Kidney epithelial cell (primary cell): ENCODE data around the gene ING2. TPM values are rescaled to one million over a fixed set of nuclear protein-coding genes. Genes with fewer than 3 reads are reported as not detected.
"Not testable (repeated sequence)": the region's sequence is repeated elsewhere in the genome, so short reads cannot be mapped to it uniquely, and the experiment has no call there.

ENCODE experiments used
- DNase-seq: peaks from one replicate; pipeline ENCODE4 v3.0.0-alpha.2; 2010; ENCODE audit warnings: low read depth
- H3K27me3 ChIP-seq: 2 replicates; pipeline ENCODE4 v1.6.0; 2011; ENCODE audit warnings: low read length; ENCODE audit not compliant: control insufficient read depth, insufficient read depth
- H3K36me3 ChIP-seq: 2 replicates; pipeline ENCODE4 v1.5.1; 2011; ENCODE audit warnings: low read length; ENCODE audit not compliant: control insufficient read depth, insufficient read depth
- H3K4me3 ChIP-seq: 2 replicates; pipeline ENCODE4 v1.5.1; 2011; ENCODE audit warnings: low read depth, mild to moderate bottlenecking, control low read depth, low read length
- total RNA-seq: library from RNA; depleted of rRNA; stranded (reverse); fragments of >200 nt; gene quantifications from 2 replicates; pipeline ENCODE4 v1.2.3, GENCODE V29; 2015
- TF ChIP-seq, protein P1 (sequence below): IDR thresholded peaks from 2 replicates; pipeline ENCODE4 v1.5.1; 2011; ENCODE audit warnings: mild to moderate bottlenecking, moderate library complexity, low read length, control low read depth, inconsistent platforms; ENCODE audit not compliant: insufficient read depth, poor library complexity, severe bottlenecking

Gene ING2
- total RNA-seq, 1 donor from 2014 or later, result 9.9 TPM

DNA sequence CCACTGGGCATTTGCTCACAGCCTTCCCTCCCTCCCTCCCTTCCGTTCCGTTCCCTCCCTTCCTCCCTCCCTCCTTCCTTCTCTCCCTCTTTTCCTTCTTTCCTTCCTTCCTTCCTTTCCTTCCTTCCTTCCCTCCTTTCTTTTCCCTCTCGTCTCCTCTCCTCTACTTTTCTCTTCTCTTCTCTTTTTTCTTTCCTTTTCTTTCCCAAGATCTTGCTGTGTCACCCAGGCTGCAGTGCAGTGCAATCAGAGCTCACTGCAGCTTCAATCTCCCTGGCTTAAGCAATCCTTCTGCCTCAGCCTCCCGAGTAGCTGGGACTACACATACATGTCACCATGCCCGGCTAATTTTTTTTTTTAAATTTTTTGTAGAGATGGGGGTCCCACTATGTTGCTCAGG lies 26.7 kb upstream of the ING2 start:
- TF ChIP-seq, protein P1, sequence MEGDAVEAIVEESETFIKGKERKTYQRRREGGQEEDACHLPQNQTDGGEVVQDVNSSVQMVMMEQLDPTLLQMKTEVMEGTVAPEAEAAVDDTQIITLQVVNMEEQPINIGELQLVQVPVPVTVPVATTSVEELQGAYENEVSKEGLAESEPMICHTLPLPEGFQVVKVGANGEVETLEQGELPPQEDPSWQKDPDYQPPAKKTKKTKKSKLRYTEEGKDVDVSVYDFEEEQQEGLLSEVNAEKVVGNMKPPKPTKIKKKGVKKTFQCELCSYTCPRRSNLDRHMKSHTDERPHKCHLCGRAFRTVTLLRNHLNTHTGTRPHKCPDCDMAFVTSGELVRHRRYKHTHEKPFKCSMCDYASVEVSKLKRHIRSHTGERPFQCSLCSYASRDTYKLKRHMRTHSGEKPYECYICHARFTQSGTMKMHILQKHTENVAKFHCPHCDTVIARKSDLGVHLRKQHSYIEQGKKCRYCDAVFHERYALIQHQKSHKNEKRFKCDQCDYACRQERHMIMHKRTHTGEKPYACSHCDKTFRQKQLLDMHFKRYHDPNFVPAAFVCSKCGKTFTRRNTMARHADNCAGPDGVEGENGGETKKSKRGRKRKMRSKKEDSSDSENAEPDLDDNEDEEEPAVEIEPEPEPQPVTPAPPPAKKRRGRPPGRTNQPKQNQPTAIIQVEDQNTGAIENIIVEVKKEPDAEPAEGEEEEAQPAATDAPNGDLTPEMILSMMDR, result no peak
- no peaks in the 10 kb centered on the region for H3K27me3 ChIP-seq
- no peak overlapping the region for H3K4me3 ChIP-seq
- no peaks in the 10 kb centered on the region for H3K36me3 ChIP-seq
- DNase-seq, result no peak

DNA sequence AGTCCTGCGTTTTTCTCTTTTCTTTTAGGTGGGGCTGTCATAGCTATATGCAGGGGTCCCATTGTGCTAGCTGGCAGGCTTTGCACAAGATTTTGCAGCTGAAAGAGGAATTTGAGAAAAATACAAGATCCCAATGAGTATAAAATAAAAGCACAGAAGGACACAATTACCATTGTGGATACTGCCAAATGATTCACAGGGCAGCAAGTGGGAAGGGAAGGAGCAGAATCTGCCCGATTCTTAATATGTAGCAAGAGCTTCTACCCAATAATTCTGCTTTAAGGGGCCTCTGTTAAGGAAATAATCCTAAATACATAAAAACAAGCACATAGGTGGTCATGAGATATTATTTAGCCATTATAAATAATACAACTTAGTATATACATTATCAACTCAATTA lies 25.9 kb upstream of the ING2 start:
- DNase-seq, result no peak

DNA sequence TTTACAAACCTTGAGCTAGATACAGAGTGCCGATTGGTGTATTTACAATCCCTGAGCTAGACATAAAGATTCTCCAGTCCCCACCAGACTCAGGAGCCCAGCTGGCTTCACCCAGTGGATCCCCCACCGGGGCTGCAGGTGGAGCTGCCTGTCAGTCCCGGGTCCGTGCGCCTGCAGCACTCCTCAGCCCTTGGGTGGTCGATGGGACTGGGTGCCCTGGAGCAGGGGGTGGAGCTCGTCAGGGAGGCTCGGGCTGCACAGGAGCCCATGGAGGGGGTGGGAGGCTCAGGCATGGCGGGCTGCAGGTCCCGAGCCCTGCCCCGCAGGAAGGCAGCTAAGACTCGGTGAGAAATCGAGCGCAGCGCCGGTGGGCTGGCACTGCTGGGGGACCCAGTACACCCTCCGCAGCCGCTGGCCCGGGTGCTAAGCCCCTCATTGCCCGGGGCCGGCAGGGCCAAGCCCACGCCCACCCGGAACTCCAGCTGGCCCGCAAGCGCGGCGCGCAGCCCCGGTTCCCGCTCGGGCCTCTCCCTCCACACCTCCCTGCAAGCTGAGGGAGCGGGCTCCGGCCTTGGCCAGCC lies 22.3 kb upstream of the ING2 start:
- not testable (repeated sequence) for H3K27me3 ChIP-seq, DNase-seq, H3K36me3 ChIP-seq, H3K4me3 ChIP-seq

More for the DNA sequence above, 25.9 kb upstream of the ING2 start:
- H3K27me3 ChIP-seq, result no peaks in the 10 kb centered on the region
- H3K4me3 ChIP-seq, result no peak overlapping the region
- TF ChIP-seq, protein P1, result no peak
- no peaks in the 10 kb centered on the region for H3K36me3 ChIP-seq

DNA sequence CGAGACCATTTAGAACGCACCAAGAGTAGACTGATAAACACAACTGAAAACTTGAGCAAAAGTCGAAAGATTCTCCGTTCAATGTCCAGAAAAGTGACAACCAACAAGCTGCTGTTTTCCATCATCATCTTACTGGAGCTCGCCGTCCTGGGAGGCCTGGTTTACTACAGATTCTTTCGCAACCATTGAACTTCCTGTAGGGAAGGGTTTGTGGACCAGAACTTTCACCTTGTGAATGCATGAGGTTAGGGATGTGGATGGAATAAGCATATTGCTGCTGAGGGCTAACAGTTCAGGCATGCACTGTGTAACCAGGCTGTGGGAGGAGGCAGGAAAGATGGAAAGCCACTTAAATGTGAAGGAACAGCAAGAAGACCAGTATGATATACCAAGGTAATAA lies 20.9 kb upstream of the ING2 start:
- Histone ChIP-seq H3K27me3 (no peaks in the 10 kb centered on the region), H3K4me3 (no peak overlapping the region), H3K36me3 (no peaks in the 10 kb centered on the region)
- no peak for DNase-seq
- TF ChIP-seq, protein P1, result no peak

DNA sequence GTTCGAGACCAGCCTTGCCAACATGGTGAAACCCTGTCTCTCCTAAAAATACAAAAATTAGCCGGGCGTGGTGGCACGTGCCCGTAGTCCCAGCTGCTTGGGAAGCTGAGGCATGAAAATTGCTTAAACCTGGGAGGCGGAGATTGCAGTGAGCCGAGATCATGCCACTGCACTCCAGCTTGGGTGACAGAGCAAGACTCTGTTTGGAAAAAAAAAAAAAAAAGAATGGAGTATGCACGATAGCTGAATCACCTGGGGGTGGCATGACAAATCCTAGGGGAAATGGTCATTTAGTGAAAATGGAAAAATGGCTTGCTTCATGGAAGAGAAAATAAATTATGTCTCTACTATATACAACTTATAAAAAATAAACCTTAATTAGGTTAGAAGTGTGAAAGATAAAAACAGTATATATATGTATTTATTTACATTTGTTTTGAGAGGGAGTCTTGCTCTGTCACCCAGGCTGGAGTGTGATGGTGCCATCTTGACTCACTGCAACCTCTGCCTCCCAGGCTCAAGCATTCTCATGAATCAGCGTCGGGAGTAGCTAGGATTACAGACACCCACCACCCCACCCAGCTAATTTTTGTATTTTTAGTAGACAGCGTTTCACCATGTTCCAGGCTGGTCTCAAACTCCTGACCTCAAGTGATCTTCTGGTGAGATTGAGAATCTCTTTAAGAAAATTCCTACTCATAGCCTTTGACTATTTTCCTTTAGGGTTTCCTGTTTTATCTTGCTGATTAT lies 19.3 kb upstream of the ING2 start:
- no peaks in the 10 kb centered on the region for H3K27me3 ChIP-seq
- no peak for DNase-seq

DNA sequence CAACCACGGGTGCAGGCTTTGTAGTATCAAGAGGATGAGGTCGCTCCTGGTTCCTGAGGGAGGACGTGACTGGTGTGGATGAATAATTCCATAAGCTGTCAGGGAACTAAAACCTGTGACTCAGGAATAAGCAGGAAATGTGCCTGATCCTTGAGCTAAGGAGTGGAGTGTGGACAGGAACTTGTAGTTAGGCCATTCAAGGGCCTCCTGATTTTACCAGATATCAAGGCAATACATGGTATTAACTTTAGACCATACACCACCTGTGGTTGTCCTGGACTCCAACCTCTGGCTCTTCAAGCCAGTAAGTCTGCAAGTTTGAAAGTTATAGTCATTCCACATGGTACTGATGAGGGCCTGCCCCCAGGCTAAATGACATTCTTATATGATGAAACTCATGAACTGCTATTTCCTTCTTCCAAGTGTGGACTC lies 12.1 kb upstream of the ING2 start:
- no peak for DNase-seq
- Histone ChIP-seq H3K4me3 (no peak overlapping the region), H3K36me3 (no peaks in the 10 kb centered on the region), H3K27me3 (no peaks in the 10 kb centered on the region)
- TF ChIP-seq, protein P1, result no peak

More for the DNA sequence above, 19.3 kb upstream of the ING2 start:
- Histone ChIP-seq H3K4me3 (no peak overlapping the region), H3K36me3 (no peaks in the 10 kb centered on the region)
- TF ChIP-seq, protein P1, result no peak
